Fibroblast of mammary gland (primary cell): ENCODE measurements around the gene CYB5R4.
A peak's percentile ranks its signal among the peaks of the same experiment; 100 is the strongest.

Experiments used
- DNase-seq: peaks from one replicate; pipeline ENCODE4 v3.0.0-alpha.2; 2010; ENCODE audit warnings: low read depth
- H3K4me3 ChIP-seq: 2 replicates; pipeline ENCODE4 v1.5.1; 2011; ENCODE audit warnings: low read depth, mild to moderate bottlenecking, low read length, moderate library complexity; ENCODE audit not compliant: control insufficient read depth
- TF ChIP-seq, protein P1 (sequence below): conservative IDR thresholded peaks from 2 replicates; pipeline ENCODE4 v1.5.1; 2011; ENCODE audit warnings: low read depth, low read length, inconsistent platforms; ENCODE audit not compliant: control insufficient read depth, insufficient read depth

CYB5R4 gene

DNA sequence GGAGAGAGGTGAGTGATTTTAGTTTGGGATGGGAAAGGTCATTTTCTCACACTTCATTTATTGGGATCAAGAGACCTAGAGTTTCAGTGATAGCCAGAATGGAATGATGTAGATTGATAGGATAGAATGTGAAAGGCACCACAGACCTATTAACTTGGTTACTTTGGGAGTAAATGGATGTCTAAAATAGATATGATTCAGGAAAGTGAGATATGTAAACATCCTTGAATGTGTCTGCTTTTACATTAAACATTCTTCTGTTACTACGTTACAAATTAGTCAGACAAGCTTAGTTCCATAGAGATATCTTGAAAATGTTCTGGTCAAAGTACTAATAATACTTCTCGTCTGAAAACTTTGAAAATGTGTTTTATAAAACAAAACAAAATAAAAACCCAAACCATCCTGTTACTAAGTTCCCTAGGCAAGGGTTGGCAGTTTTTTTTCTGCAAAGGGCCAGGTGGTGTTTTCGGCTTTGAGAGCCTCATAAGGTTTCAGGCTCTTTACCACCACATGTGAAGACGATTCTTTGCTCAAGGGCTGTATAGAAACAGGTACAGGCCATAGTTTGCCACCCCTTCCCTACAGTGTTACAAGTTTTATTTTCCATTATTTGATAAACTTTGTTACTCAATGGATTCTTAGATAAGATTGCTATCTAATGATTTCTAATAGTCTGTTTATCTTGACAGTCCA is 3.4 kb downstream of the CYB5R4 start:
- no peak for DNase-seq
- no peak overlapping the region for H3K4me3 ChIP-seq
- TF ChIP-seq, protein P1, sequence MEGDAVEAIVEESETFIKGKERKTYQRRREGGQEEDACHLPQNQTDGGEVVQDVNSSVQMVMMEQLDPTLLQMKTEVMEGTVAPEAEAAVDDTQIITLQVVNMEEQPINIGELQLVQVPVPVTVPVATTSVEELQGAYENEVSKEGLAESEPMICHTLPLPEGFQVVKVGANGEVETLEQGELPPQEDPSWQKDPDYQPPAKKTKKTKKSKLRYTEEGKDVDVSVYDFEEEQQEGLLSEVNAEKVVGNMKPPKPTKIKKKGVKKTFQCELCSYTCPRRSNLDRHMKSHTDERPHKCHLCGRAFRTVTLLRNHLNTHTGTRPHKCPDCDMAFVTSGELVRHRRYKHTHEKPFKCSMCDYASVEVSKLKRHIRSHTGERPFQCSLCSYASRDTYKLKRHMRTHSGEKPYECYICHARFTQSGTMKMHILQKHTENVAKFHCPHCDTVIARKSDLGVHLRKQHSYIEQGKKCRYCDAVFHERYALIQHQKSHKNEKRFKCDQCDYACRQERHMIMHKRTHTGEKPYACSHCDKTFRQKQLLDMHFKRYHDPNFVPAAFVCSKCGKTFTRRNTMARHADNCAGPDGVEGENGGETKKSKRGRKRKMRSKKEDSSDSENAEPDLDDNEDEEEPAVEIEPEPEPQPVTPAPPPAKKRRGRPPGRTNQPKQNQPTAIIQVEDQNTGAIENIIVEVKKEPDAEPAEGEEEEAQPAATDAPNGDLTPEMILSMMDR, result no peak

DNA sequence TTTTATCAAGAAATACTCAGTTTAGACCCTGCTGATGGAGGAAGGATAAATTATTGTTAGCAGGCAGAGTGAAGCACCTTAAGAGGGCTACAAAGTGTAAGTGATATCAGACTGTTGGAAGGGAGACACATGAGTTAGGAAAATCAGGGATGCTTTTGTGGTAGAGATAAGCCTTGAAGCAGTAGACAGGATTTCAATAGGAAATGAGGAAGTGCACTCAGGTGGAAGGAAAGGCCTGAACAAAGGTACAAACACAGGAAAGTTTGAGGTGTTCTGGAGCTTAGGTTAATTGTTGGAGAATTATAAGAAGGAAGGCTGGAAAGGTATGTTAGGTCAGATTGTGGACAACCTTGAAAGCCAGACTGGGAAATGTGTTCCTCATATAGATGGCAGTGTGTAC is 7.6 kb downstream of the CYB5R4 start:
- no peak overlapping the region for H3K4me3 ChIP-seq
- no peak for DNase-seq
- TF ChIP-seq, protein P1, result no peak

DNA sequence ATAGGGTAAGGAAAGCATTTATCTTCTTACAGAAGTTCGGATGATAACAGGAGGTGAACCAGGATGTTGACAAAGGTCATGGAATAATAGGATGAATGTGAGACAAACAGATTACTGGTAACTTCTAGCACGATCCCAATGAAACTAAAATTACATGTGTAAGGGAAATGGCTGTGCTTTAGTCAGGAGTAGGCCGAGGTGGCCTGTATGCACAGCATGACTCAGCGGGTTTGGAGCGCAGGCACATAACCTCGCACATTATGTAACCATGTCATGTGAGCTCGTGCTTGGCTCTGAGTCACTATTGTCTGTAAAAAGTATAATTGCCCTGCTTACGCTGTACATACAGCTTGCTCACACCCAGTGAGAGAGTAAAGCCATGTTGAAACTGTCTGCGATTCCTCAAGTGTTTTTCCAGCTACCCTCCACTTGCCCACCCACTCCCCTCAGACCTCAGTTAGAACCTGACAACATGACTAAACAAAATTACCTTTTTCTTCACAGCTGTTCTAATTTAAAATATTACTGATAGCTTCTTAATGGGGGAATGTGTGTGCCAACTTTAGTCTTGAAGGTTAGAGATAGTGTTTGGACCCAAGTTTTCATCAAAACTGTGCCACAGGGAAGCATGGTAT is 8.2 kb downstream of the CYB5R4 start:
- peak; percentile 95 for DNase-seq
- no peak overlapping the region for H3K4me3 ChIP-seq
- TF ChIP-seq, protein P1, result no peak

DNA sequence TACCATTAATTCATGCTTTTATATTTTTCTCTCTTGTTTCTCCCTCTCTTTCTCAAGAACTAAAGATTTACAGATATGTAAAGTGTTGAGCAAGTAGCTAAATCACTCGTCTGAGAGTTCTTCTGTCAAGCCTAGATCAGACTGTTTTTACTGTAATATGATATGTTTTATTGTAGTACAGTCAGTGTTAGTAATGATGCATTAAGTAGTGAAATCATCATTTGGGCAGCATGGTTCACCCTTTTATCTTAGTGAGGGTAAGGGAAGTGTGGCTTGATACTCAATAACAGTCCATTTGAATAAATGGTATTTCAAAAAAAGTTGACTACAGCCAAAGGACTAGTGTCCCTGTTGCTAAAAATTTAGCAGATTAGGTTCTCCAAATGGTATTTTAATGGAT is 9.2 kb downstream of the CYB5R4 start:
- TF ChIP-seq, protein P1, result no peak
- H3K4me3 ChIP-seq, result no peak overlapping the region
- peak; percentile 74 for DNase-seq

DNA sequence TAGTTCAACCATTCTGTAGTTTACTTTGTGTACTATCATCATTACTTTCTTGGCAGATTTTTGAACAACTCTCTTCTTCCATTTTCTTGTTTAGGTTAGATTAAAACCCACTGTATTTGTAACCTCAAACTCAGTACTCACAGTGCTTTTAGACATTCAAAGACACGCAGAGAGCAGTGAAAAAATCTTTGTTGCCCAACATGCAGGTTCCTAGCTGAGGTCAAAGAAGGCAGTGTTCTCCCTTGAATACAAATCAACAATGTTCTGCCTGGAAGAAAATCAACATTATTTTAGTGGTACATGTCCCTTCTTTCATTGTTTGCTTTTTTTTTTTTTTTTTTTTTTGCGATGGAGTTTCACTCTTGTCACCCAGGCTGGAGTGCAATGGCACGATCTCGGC is 11.2 kb downstream of the CYB5R4 start:
- DNase-seq, result no peak
- H3K4me3 ChIP-seq, result no peak overlapping the region
- TF ChIP-seq, protein P1, result no peak

DNA sequence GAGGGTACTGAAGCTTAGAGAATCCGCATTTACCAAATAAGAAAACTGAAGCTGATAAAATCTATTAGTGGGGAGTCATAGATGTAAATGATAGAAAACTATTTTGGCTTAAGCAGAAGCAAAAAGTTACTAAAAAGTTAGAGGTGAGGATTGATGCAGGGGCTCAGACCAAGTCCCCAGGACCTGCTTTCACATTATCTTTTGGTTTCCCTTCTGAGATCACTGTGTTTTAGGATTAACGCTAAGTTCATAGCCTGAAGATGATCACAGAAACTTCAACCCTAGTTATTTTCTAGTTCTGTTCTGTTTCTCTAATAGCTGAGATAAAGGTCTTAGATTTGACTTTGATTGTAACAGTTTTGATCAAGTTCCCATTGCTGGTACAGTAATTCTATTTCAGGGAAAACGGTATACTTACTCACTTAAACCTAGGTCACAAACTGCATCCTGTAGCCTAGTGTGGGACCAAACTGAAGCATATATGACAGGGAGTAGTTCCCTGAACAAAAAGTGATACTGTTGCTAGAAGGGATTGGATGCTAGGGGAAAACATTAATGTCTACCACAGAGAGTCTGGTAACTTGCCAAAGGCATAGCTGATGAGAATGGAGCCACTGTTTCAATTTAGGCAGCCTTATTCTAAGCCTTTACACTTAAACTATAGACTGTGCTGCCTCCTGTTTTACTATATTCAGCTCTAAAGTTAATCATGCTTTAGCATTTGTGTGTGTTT is 13.1 kb downstream of the CYB5R4 start:
- no peak for DNase-seq
- TF ChIP-seq, protein P1, result no peak
- no peak overlapping the region for H3K4me3 ChIP-seq
